H1 (cell line): ENCODE data around the gene OR4L1. TPM values are rescaled to one million over a fixed set of nuclear protein-coding genes. Genes with fewer than 3 reads are reported as not detected.

Experiments
- CTCF ChIA-PET: fragments of 300-600 bp; sonication (Branson Sonifier 250); formaldehyde crosslinking; loops from one replicate; lab custom pipeline; 2021; ENCODE audit not compliant: partially characterized antibody; lab: Charles Lee
- POLR2A ChIA-PET: fragments of 300-600 bp; sonication (Branson Sonifier 250); formaldehyde crosslinking; loops from one replicate; lab custom pipeline; 2021; ENCODE audit warnings: inconsistent platforms; ENCODE audit not compliant: partially characterized antibody; lab: Charles Lee
- DNase-seq, 2 experiments: peaks; one replicate each; pipeline versions ENCODE4 v3.0.0 to v3.0.0-alpha.2; 2010 to 2022; ENCODE audit warnings: low spot score in 2 of 2, low read depth in 1 of 2, mixed read lengths in 1 of 2
- FAIRE-seq: peaks from 2 replicates; lab custom pipeline; 2011; peaks lifted over from hg19 to GRCh38; lab: Jason Lieb, UNC
- H2AFZ ChIP-seq: 2 replicates; pipeline ENCODE4 v1.8.1; 2012; ENCODE audit warnings: low read length, inconsistent platforms
- H2AK5ac ChIP-seq: 2 replicates; pipeline ENCODE4 v1.6.1; 2013; ENCODE audit warnings: low read depth, low read length
- H2BK120ac ChIP-seq: replicated peaks from 2 replicates; pipeline ENCODE3; 2013; ENCODE audit warnings: low read depth, low read length, inconsistent platforms
- H2BK12ac ChIP-seq: 2 replicates; pipeline ENCODE4 v1.6.1; 2013; ENCODE audit warnings: low read depth, low read length
- H2BK15ac ChIP-seq: 2 replicates; pipeline ENCODE4 v1.6.1; 2013; ENCODE audit warnings: low read length
- H2BK20ac ChIP-seq: 2 replicates; pipeline ENCODE4 v1.6.1; 2013; ENCODE audit warnings: low read length
- H2BK5ac ChIP-seq: 2 replicates; pipeline ENCODE4 v1.6.1; 2013; ENCODE audit warnings: low read depth, low read length
- H3K14ac ChIP-seq: 2 replicates; pipeline ENCODE4 v1.6.1; 2013; ENCODE audit warnings: inconsistent platforms; ENCODE audit not compliant: insufficient read length
- H3K18ac ChIP-seq: 2 replicates; pipeline ENCODE4 v1.6.1; 2013; ENCODE audit warnings: low read length; ENCODE audit errors: extremely low read depth
- H3K23ac ChIP-seq: 2 replicates; pipeline ENCODE4 v1.6.1; 2013; ENCODE audit warnings: inconsistent platforms; ENCODE audit not compliant: insufficient read length
- H3K23me2 ChIP-seq: 2 replicates; pipeline ENCODE4 v1.6.1; 2013; ENCODE audit warnings: low read depth, low read length
- H3K27ac ChIP-seq: 2 replicates; pipeline ENCODE4 v1.6.1; 2011; ENCODE audit warnings: low read depth, low read length, inconsistent platforms
- H3K27me3 ChIP-seq, 4 experiments: replicated peaks in 1 of 4; 1 replicate in 1 of 4; 2 replicates in 3 of 4; pipeline versions ENCODE4 v1.6.1 to v1.8.1; 2011 to 2013; ENCODE audit warnings: low read length in 3 of 4, mild to moderate bottlenecking in 3 of 4, inconsistent platforms in 2 of 4, mixed read lengths in 2 of 4, moderate library complexity in 1 of 4; ENCODE audit not compliant: control insufficient read depth in 3 of 4, insufficient read depth in 3 of 4; ENCODE audit errors: extremely low read depth in 1 of 4
- H3K36me3 ChIP-seq, 4 experiments: 2 replicates each; pipeline versions ENCODE4 v1.6.1 to v1.8.1; 2011 to 2013; ENCODE audit warnings: mild to moderate bottlenecking in 4 of 4, low read length in 3 of 4, moderate library complexity in 2 of 4, control low read depth in 1 of 4, inconsistent platforms in 1 of 4; ENCODE audit not compliant: insufficient read depth in 4 of 4, control insufficient read depth in 2 of 4
- H3K4ac ChIP-seq: replicated peaks from 2 replicates; pipeline ENCODE3; 2013; ENCODE audit warnings: low read length, low read depth, mixed read lengths, inconsistent platforms; ENCODE audit not compliant: insufficient read length
- H3K4me1 ChIP-seq, 4 experiments: replicated peaks in 1 of 4; 1 replicate in 1 of 4; 2 replicates in 3 of 4; pipeline versions ENCODE4 v1.6.1 to v1.8.1; 2011 to 2013; ENCODE audit warnings: low read length in 3 of 4, inconsistent platforms in 2 of 4, mixed read lengths in 1 of 4; ENCODE audit not compliant: insufficient read depth in 4 of 4, control insufficient read depth in 3 of 4
- H3K4me2 ChIP-seq, 2 experiments: 2 replicates each; pipeline versions ENCODE4 v1.6.1 to v1.8.1; 2011 to 2013; ENCODE audit warnings: low read depth in 2 of 2, low read length in 2 of 2, control low read depth in 1 of 2, inconsistent platforms in 1 of 2, mild to moderate bottlenecking in 1 of 2; ENCODE audit not compliant: insufficient read depth in 1 of 2
- H3K4me3 ChIP-seq, 4 experiments: fragments of 200-600, 300-600 bp in 1 of 4; sonication (generic), shearing (Covaris generic), sonication (Bioruptor Twin) in 1 of 4; 2 replicates each; pipeline versions ENCODE4 v1.5.1 to v1.8.1; 2011 to 2016; ENCODE audit warnings: low read length in 4 of 4, low read depth in 3 of 4, control low read depth in 2 of 4, inconsistent platforms in 2 of 4, mild to moderate bottlenecking in 2 of 4, mixed read lengths in 1 of 4, moderate library complexity in 1 of 4; ENCODE audit not compliant: insufficient read depth in 2 of 4; ENCODE audit errors: extremely low read depth in 1 of 4
- H3K56ac ChIP-seq: replicated peaks from 2 replicates; pipeline ENCODE3; 2013; ENCODE audit warnings: low read depth, mild to moderate bottlenecking, mixed read lengths, low read length, inconsistent platforms; ENCODE audit not compliant: insufficient read length
- H3K79me1 ChIP-seq: 2 replicates; pipeline ENCODE4 v1.6.1; 2013; ENCODE audit warnings: low read depth, low read length, control low read depth
- H3K79me2 ChIP-seq, 2 experiments: 2 replicates each; pipeline versions ENCODE4 v1.6.1 to v1.8.1; 2012 to 2013; ENCODE audit warnings: low read length in 2 of 2, mild to moderate bottlenecking in 2 of 2, inconsistent platforms in 1 of 2; ENCODE audit not compliant: insufficient read depth in 2 of 2, control insufficient read depth in 1 of 2
- H3K9ac ChIP-seq, 4 experiments: replicated peaks in 1 of 4; 1 replicate in 1 of 4; 2 replicates in 3 of 4; pipeline versions ENCODE4 v1.6.1 to v1.8.1; 2011 to 2013; ENCODE audit warnings: low read depth in 3 of 4, low read length in 3 of 4, control low read depth in 2 of 4, mild to moderate bottlenecking in 2 of 4, moderate library complexity in 2 of 4, inconsistent platforms in 1 of 4; ENCODE audit errors: extremely low read depth in 1 of 4
- H3K9me3 ChIP-seq, 2 experiments: 2 replicates each; pipeline versions ENCODE4 v1.6.1 to v1.8.1; 2012 to 2013; ENCODE audit warnings: mild to moderate bottlenecking in 2 of 2, moderate library complexity in 2 of 2, control low read depth in 1 of 2, inconsistent platforms in 1 of 2, low read depth in 1 of 2, low read length in 1 of 2, mixed read lengths in 1 of 2; ENCODE audit not compliant: insufficient read depth in 2 of 2
- H4K20me1 ChIP-seq, 2 experiments: replicated peaks in 1 of 2; 2 replicates each; pipeline versions ENCODE3 to v1.8.1; 2011 to 2013; ENCODE audit warnings: inconsistent platforms in 2 of 2, low read length in 2 of 2, mild to moderate bottlenecking in 1 of 2; ENCODE audit not compliant: insufficient read depth in 2 of 2, control insufficient read depth in 1 of 2
- H4K5ac ChIP-seq: 2 replicates; pipeline ENCODE4 v1.6.1; 2013; ENCODE audit warnings: low read length, low read depth, mixed read lengths, inconsistent platforms; ENCODE audit not compliant: insufficient read length
- H4K8ac ChIP-seq: 2 replicates; pipeline ENCODE4 v1.8.0; 2013; ENCODE audit warnings: mild to moderate bottlenecking, moderate library complexity, low read length, inconsistent platforms; ENCODE audit not compliant: insufficient read depth; ENCODE audit errors: extremely low read depth
- H4K91ac ChIP-seq: replicated peaks from 2 replicates; pipeline ENCODE3; 2013; ENCODE audit warnings: low read length, mixed read lengths, inconsistent platforms; ENCODE audit not compliant: insufficient read length
- CBX5 ChIP-seq: fragments of 300-800, 300-1000 bp; sonication (generic); IDR thresholded peaks from 2 replicates; pipeline ENCODE4 v1.7.1; 2016; ENCODE audit warnings: antibody characterized with exemption, low read length, low read depth
- CTBP2 ChIP-seq: IDR thresholded peaks from 2 replicates; pipeline ENCODE4 v1.7.0; 2011; ENCODE audit warnings: borderline replicate concordance, mild to moderate bottlenecking, moderate library complexity, mixed read lengths, low read length; ENCODE audit not compliant: insufficient read depth, insufficient read length
- EGR1 ChIP-seq: IDR thresholded peaks from 2 replicates; pipeline ENCODE4 v1.6.1; 2011; ENCODE audit warnings: low read depth, low read length, borderline replicate concordance
- FOSL1 ChIP-seq: IDR thresholded peaks from 2 replicates; pipeline ENCODE4 v1.6.1; 2011; ENCODE audit warnings: mild to moderate bottlenecking, low read depth, low read length, moderate library complexity; ENCODE audit not compliant: insufficient read depth
- JUN ChIP-seq: IDR thresholded peaks from 2 replicates; pipeline ENCODE4 v1.6.1; 2011; ENCODE audit warnings: low read depth, mild to moderate bottlenecking, improper control_type of control experiment, low read length
- RAD21 ChIP-seq, 2 experiments: IDR thresholded peaks in 1 of 2; conservative IDR thresholded peaks in 1 of 2; 2 replicates each; pipeline ENCODE4 v1.6.1; 2011; ENCODE audit warnings: low read depth in 2 of 2, low read length in 2 of 2, improper control_type of control experiment in 1 of 2, inconsistent platforms in 1 of 2, mild to moderate bottlenecking in 1 of 2, moderate library complexity in 1 of 2
- RFX5 ChIP-seq: IDR thresholded peaks from 2 replicates; pipeline ENCODE4 v1.6.1; 2011; ENCODE audit warnings: low read depth, low read length, improper control_type of control experiment, borderline replicate concordance
- RXRA ChIP-seq: IDR thresholded peaks from 2 replicates; pipeline ENCODE4 v1.6.1; 2011; ENCODE audit warnings: low read depth, mild to moderate bottlenecking, low read length, moderate library complexity; ENCODE audit not compliant: insufficient read depth
- ZNF274 ChIP-seq: IDR thresholded peaks from 2 replicates; pipeline ENCODE4 v1.7.0; 2012; ENCODE audit warnings: low read length, borderline replicate concordance; ENCODE audit errors: extremely low read depth
- WGBS, 2 experiments: shearing (Covaris generic) in 1 of 2; methylation state at CpG; one replicate each; pipeline versions ENCODE4 v1.1.6 to v1.1.7; 2013 to 2015; ENCODE audit warnings: low lambda C conversion rate in 2 of 2, mixed read lengths in 2 of 2, inconsistent platforms in 1 of 2, low coverage in 1 of 2, missing lambda C conversion rate in 1 of 2; ENCODE audit not compliant: insufficient replicate concordance in 2 of 2, insufficient coverage in 1 of 2, insufficient read length in 1 of 2; ENCODE audit errors: extremely low coverage in 1 of 2, missing lambda C conversion rate in 1 of 2; 5-methylcytosine and 5-hydroxymethylcytosine counted together
- polyA plus RNA-seq, 7 experiments: library from polyadenylated mRNA; depleted of rRNA in 3 of 7; stranded (reverse) in 5 of 7; unstranded in 2 of 7; fragments of >200 nt in 5 of 7; fragments of 200-250 nt in 2 of 7; gene quantifications; 1 replicate in 5 of 7; 2 replicates in 1 of 7; 4 replicates in 1 of 7; pipeline versions ENCODE4 v1.2.1 to v1.2.3, GENCODE V29; 2011 to 2013; ENCODE audit warnings: missing spikeins in 2 of 7, mixed read lengths in 2 of 7
- total RNA-seq: library from RNA; stranded (reverse); fragmentation: NEBNext Ultra II Directional; extraction: Animal tissue kit (Norgen Biotek cat#: 25700); gene quantifications from 2 replicates; pipeline ENCODE4 v1.2.1, GENCODE V29; 2021

OR4L1 gene
- total and polyA plus RNA-seq, 2 of the 8 experiments (the other 6 are each of a cell fraction or from before 2014, with no cell fraction given), result not detected

- Histone ChIP-seq H3K9ac (no peak overlapping the region), H2BK12ac (no peak overlapping the region), H2AK5ac (no peak overlapping the region), H3K23me2 (no peaks in the 10 kb centered on the region), H3K14ac (no peak overlapping the region), H3K4me2 (no peak overlapping the region), H3K4me1 (no peaks in the 10 kb centered on the region), H3K36me3 (no peaks in the 10 kb centered on the region), H2BK120ac (no peak overlapping the region), H4K20me1 (no peaks in the 10 kb centered on the region), H3K23ac (no peak overlapping the region), H4K5ac (no peak overlapping the region), H4K8ac (no peak overlapping the region), H3K9me3 (peaks cover 53 to 59% of the 10 kb centered on the region in 2 experiments), H2AFZ (no peak overlapping the region), H3K79me2 (no peaks in the 10 kb centered on the region), H2BK20ac (no peak overlapping the region), H3K27me3 (no peaks in the 10 kb centered on the region), H3K18ac (no peak overlapping the region), H2BK15ac (no peak overlapping the region), H3K27ac (no peak overlapping the region), H3K4ac (no peak overlapping the region), H3K79me1 (no peaks in the 10 kb centered on the region), H3K4me3 (no peak overlapping the region), H3K56ac (no peak overlapping the region), H2BK5ac (no peak overlapping the region), H4K91ac (no peak overlapping the region)
- ChIA-PET CTCF (no interaction called here), POLR2A (no interaction called here)
- no peak for TF ChIP-seq JUN
- TF ChIP-seq CBX5, result no peak
- no peak for TF ChIP-seq FOSL1
- no peak for TF ChIP-seq RAD21 (IDR thresholded peaks at IDR 0.05 in 1 of 2, conservative IDR thresholded peaks at IDR 0.05 in 1 of 2; ENCODE audit: low read depth in 2 of 2, low read length in 2 of 2)
- no peak for TF ChIP-seq EGR1
- TF ChIP-seq RFX5, result no peak
- no peak for TF ChIP-seq RXRA
- no peak for TF ChIP-seq CTBP2
- no peak for TF ChIP-seq ZNF274
- WGBS, 2 experiments, result 56% methylated on average over 5 of the region's 5 CpGs; no CpG with 5 or more reads in 1 of the 2 experiments
- FAIRE-seq (no peak), DNase-seq (no peak)
Measured at GRCh38 chr14:20044243-20044642, 15.6 kb upstream of the OR4L1 start.
